ENCODE data around the gene TLX2.

Gene TLX2

GRCh38 chr2:74531666-74532065, 17.4 kb downstream of the TLX2 start:
- DNase-seq (ENCODE audit: low read depth, low spot score) = no peak

DNA sequence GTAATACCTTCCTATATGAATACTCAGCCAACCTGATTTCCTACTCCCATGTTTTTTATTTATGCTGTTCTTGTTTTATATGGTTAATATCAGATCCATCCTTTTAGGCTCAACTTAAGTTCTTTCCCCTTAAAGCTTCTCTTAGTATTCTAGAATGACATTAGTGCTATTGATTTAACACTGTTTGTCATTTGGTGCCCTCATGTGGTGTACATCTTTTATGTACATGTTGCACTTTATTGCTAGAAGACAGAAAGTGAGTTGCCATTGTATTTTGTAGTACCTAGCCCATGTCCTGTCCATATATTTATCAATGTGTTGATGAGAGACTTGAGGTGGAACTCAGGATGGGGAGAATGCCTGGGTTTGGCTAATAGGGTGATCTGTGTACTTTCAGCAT, 18.0 kb downstream of the TLX2 start:
- DNase-seq (ENCODE audit: low read depth, low spot score) = no peak

GRCh38 chr2:74533464-74533863, 19.2 kb downstream of the TLX2 start:
- no peak for DNase-seq (ENCODE audit: low read depth, low spot score)

- DNase-seq (ENCODE audit: low read depth, low spot score) = no peak
Observed at GRCh38 chr2:74534411-74534810, 20.2 kb downstream of the TLX2 start.

- DNase-seq (ENCODE audit: low read depth, low spot score) = no peak
Observed at GRCh38 chr2:74535440-74535965, 21.3 kb downstream of the TLX2 start.

GRCh38 chr2:74536166-74536950, 22.1 kb downstream of the TLX2 start:
- DNase-seq (ENCODE audit: low read depth, low spot score) = no peak

DNA sequence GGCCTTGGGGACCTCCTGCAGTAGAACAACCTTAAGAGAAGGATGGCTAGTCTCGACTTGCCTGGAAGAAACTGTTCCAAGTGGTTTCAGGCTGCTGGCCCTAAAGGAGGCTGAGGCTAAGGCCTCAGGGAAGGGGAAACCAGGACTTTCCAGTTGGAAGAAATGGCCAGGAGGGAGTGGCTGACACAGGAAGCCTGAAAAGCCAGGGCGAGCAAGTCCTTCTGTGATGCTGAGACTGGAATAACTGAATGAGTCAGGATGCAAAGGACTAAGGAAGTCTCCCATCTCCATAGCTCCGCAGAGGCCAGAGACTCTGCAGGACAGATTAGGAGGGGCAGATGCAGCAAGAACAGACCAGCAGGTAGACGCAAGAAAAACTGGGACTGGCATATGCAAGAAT, 22.9 kb downstream of the TLX2 start:
- no peak for DNase-seq (ENCODE audit: low read depth, low spot score)

GRCh38 chr2:74538881-74539339, 24.7 kb downstream of the TLX2 start:
- DNase-seq (ENCODE audit: low read depth, low spot score) = no peak

DNA sequence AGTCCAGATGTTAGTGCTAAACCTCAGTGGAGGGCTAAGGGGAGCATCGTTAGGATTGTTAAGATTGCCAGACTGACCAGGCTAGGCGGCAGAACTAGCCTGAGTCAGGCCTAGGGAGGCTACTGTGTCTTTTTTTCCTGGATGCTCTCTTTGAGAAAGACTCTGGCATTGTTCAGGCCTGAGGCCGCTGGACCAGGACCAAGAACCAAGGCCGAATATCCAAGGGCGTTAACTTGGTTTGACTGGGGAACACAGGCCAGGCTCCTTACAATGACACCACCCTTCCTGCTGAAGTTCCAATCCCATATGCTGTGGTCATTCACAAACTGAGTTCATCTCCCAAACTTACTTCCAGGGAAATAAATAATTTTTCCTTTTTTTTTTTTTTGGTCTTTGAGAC, 26.0 kb downstream of the TLX2 start:
- no peak for DNase-seq (ENCODE audit: low read depth, low spot score)

DNA sequence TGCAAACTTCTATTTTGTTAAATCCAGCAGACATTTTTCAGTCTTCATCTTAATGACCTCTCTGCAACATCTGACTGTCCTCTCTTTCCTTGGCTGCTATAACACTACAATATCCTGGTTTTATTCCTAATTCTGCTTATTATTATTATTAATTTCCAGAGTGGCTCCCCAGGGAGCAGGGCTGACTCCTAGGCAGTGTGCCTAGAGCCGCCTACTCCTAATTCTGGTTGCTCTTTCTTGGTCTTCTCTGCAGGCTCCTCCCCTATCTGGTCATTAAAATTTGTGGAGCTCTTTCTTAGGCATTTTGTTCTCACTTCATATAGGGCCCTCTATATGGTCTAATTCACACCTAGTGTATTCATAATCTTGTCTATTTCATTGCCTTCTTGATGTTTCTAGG, 28.7 kb downstream of the TLX2 start:
- no peak for DNase-seq (ENCODE audit: low read depth, low spot score)

DNA sequence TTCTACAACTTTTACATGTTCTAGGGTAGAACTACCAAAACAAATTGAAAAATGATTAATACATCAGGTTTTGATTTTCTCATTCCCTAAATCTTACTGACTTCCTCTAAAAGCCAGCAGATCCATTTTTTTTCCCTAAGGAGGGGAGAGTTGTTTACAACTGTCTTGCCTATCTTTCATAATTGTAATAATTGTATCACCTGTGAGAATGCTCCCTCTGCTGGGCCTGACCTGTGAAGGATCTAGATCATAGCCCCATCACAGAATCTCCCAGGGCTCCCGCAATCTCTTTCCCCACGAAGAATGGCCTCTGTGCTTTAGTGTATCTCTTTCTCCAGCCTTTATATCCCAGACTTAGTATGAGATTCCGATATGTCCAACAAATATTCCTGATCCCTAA, 30.4 kb downstream of the TLX2 start:
- DNase-seq (ENCODE audit: low read depth, low spot score) = no peak

DNA sequence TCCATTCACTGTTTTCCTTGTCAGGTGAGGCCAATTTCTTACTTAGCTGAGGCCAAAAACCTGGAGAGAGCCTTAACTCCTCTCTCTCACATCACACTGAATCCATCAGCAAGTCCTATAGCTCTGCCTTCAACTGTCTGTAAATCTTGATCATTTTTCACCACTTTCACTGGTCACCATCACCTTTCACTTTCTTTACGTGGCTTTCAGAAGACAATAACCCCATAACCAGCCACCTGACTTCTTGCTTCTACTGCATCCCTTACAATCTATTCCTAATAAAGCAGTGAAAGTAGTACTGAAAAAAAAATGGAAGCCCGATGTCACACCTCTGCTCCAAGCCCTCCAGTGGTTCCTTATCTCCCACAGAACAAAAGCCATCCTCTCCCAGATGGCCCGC, 31.8 kb downstream of the TLX2 start:
- no peak for DNase-seq (ENCODE audit: low read depth, low spot score)

GRCh38 chr2:74548285-74548899, 34.1 kb downstream of the TLX2 start:
- DNase-seq (ENCODE audit: low read depth, low spot score) = no peak

DNA sequence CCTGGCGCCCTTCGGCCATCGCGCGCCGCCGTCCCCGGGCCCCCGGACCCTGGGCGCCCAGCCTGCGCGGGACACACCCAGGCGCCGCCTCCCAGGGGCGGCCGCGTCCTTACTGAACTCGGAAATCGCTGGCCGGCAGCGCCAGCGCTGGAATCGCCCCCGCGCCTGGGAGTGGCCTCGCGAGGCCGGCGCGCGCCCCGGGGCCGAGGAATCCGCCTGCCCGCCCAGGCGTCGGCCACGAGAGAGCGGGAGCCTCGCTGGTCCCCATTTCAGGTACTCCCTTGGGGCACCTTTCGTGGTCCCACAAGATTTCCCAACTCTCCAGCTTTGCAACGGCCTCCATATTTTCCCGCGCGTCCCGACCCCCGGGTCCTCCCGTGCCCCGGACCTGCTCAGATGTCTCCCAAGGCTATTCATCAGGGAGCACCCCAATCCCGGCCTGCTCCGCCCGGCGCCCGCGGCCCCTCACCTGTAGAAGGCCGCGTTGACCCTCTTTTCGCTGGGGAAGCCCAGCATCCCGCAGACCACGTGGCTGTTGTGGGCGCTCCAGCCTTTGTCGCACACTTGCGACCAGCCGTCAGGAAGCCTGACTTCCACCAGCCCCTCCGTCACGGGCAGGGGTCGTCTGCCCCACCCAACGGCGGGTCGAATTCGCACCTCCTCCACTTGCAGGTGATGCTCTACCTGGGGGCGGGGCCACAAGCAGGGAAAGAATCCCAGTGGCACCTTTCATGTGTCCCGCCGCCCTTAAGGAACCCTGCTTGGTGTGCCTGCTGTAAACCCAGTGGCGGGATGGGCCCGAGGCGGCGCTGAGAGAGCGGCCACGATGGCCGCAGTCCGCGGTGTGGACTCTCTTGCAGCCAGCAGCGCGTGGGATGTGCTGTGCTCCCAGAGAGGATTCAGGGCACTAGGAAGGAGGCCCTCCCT, 34.9 kb downstream of the TLX2 start:
- DNase-seq (ENCODE audit: low read depth, low spot score) = no peak

DNA sequence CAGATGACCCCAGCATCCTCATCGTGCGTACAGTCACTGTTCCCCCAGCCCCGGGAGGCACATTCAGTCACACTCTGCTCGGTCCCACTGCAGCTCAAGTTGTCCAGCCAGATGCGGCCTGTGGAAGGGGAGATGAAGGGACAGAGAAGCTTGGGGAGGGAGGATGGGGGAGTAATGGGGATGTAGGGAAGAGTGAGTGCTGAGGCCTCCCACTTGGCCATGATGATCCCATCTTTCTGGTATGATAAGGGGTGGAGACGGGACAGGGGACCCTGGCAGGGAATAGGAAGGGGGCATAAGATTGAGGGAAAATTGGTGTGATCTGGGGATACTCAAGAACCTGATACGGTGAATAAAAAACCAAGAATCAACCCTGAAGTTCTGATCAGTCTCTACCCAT, 36.0 kb downstream of the TLX2 start:
- no peak for DNase-seq (ENCODE audit: low read depth, low spot score)

DNA sequence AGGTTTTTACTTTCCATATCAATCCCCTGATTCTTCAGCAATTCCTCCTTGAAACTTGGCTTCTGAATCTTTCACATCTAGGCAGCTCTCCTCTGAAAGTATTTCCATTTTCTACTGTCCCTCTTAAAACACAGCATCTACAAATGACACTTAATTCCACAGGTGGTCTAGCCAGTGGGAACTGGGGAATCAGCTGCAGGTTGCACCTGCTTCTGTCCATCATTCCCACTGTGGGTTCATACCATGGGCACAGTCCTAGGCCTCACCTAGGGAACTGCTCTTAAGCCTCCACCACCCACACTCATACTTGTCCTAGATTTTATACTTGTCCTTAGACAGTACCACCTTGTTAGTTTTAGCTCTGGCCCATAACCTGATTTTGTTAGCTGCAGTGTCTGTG, 37.3 kb downstream of the TLX2 start:
- DNase-seq (ENCODE audit: low read depth, low spot score) = no peak

- DNase-seq (ENCODE audit: low read depth, low spot score) = no peak
Observed at GRCh38 chr2:74551942-74552913, 38.0 kb downstream of the TLX2 start.

DNA sequence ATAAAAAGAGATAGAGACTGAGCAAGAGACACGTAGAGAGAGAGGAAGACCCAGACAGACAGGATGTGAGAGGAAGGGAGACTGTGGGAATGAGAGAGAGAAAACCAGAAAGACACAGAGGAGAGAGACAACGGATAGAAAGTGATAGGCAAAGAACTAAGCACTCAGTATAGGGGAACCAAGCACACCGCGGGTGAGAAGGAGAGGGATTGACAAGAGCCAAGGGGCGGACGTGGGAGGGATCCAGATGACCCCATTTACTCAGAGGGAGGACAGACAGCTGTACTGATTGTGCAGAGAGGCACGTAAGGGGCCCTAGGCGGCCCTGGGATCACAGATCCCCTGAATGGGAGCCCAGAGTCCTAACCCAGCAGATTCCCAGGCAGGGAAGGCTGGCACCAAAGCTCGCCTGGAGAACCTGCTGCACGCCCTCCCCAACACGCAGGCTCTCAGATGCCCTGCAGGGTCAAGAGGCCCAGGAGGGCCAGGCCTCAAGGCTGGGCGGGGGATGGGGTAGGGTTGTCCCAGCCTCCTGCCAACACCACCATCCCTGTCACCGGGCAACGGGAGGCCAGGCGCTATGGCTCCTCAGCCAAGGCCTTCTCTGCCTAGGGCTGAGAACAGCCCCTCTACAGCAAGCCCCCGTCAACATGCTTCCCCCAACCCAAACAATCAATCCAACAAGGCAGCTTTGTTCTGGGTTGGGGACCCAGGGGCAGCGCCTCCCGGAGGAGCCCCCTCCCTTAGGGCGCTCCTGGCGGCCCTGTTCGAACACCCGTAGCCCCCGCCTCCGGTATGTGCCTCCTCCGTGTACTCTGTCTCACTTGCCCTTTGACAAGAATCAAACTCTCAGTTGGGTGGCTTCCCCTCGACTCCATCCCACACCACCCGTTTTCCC, 38.9 kb downstream of the TLX2 start:
- no peak for DNase-seq (ENCODE audit: low read depth, low spot score)

DNA sequence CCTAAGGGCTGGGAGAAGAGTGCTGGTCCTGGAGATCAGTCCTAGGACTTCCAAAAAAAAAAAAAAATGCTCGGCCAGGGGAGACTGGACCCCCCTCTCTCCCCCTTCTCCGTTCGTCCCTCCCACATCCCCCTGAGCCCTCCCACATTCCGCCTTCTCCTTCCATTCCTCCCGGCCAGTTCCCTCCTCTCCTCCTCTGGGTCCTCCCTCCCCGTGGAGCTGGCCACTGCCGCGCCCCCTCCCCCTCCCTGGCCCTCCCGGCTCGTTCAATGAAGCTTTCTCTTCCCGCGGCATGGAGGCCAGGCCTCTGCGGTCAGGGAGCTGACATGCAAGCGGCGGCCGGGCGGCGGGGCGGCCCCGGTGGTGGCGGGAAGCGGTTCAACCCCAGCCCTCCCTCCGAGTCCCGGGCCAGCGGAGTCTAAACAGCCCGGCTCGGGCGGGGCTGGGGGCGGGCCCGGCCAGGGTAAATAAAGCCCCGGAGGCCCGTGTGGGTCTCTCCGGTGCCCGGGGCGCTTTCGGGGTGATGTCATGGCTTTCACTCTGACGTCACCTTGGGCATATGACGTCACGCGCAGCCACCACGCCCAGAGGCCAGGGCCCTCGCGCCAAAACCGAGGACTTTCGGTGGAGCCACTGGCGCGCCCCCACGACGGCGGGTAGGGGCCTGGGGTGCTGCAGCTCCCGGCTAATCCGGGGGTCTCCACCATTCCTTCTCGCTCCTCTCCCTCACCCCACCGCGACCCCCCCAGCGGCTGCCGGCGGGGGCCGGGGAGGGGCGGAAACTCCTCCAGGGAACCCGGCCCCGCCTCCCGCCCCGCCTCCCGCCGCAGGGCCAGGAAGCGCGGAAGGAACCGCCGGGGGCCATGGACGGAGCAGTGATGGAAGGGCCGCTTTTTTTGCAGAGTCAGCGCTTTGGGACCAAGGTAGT, 39.9 kb downstream of the TLX2 start, which contains the start of the genes DOK1 and LOXL3:
Gene DOK1, plus strand, starts transcription at position 829 of the 928 bp plus-strand sequence. Its CDS starts 35 bp downstream, at position 864.
Gene LOXL3, minus strand, starts transcription at position 51 of the 928 bp plus-strand sequence. CDS start 1,308 bp downstream, outside the sequence.
- DNase-seq (ENCODE audit: low read depth, low spot score) = no peak
